Upper lobe of left lung (tissue), 6 donors: ENCODE measurements around the gene OFD1. TPM values are rescaled to one million over a fixed set of nuclear protein-coding genes. Genes with fewer than 3 reads are reported as not detected.

Source experiments
- ATAC-seq, 2 donors: fragments of 200-7000 bp; cut with Tn5 transposase; one replicate each; pipeline ENCODE4 v1.9.1; 2022; ENCODE audit warnings: mild to moderate bottlenecking in 2 of 2, moderate library complexity in 2 of 2; ENCODE audit not compliant: low FRiP score in 2 of 2
- DNase-seq, 2 donors: peaks; one replicate each; pipeline ENCODE4 v3.0.0-alpha.2; 2019 to 2020
- H3K27ac ChIP-seq, 4 donors: fragments of 200-600 bp; sonication (generic); one replicate each; pipeline ENCODE4 v1.5.1; 2016 to 2019
- H3K27me3 ChIP-seq, 4 donors: fragments of 200-600 bp; sonication (generic); one replicate each; pipeline ENCODE4 v1.5.1; 2017 to 2019
- H3K36me3 ChIP-seq, 4 donors: fragments of 200-600 bp; sonication (generic); one replicate each; pipeline ENCODE4 v1.5.1; 2016 to 2019
- H3K4me1 ChIP-seq, 4 donors: fragments of 200-600 bp; sonication (generic); one replicate each; pipeline ENCODE4 v1.5.1; 2018 to 2019
- H3K4me3 ChIP-seq, 4 donors: fragments of 200-600 bp; sonication (generic); one replicate each; pipeline ENCODE4 v1.5.1; 2017 to 2019; ENCODE audit warnings: mild to moderate bottlenecking in 2 of 4, moderate library complexity in 1 of 4
- H3K9me3 ChIP-seq, 4 donors: fragments of 200-600 bp; sonication (generic); one replicate each; pipeline ENCODE4 v1.5.1; 2018 to 2019
- CTCF ChIP-seq, 6 experiments: fragments of 450-650 bp in 4 of 6; fragments of 200-600 bp in 2 of 6; sonication (generic) in 2 of 6; IDR thresholded peaks; one replicate each; pipeline ENCODE4 v1.5.1; 2016 to 2019; ENCODE audit warnings: antibody characterized with exemption in 6 of 6
- EP300 ChIP-seq, 4 donors: sonication (generic); formaldehyde crosslinking; IDR thresholded peaks; one replicate each; pipeline ENCODE4 v1.5.1; 2017; ENCODE audit warnings: antibody characterized with exemption in 4 of 4, control low read depth in 2 of 4
- POLR2A ChIP-seq, 4 donors: fragments of 450-650 bp; IDR thresholded peaks; one replicate each; pipeline ENCODE4 v1.5.1; 2016 to 2017; ENCODE audit warnings: antibody characterized with exemption in 4 of 4, mild to moderate bottlenecking in 2 of 4
- POLR2AphosphoS5 ChIP-seq, 2 donors: sonication (generic); formaldehyde crosslinking; IDR thresholded peaks; one replicate each; pipeline ENCODE4 v1.5.1; 2017; ENCODE audit warnings: antibody characterized with exemption in 2 of 2
- whole genome bisulfite sequencing, 2 donors: methylation state at CpG; one replicate each; pipeline ENCODE4 v1.1.5; 2017 to 2018; 5-methylcytosine and 5-hydroxymethylcytosine counted together
- total RNA-seq, 6 donors: library from RNA; depleted of rRNA in 4 of 6; stranded (reverse); fragments of >200 nt in 4 of 6; gene quantifications; one replicate each; pipeline versions ENCODE4 v1.1.0 to v1.2.1, GENCODE V29; 2016 to 2021
- donor health status: DM: no; HTN: no; CAD: no; lungs with moderate emphysema.
- donor health status: DM: no; HTN: yes; CAD: no; lungs with severe emphysema.

Gene OFD1
- total RNA-seq, 6 donors from 2014 or later, result 19.2 to 98.5 (median 37.0) TPM

DNA sequence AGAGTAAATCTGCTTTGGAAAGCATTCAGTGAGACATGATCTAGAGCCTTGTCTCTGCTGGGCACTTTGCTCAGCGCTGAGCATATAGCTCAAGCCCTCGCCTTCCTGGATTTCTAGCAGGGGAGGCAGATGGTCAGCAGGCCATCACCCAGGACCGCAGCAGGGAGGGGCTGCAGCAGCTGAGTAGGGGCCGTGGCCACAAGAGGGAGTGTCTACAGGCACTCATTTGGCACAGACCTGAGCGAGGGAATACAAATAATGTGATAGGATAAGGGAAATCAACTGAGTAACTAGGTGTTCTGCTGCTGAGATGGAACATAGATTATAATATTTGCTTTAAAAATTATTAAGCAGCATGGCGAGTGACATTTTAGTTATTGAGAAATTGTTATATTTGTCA, 30.2 kb downstream of the OFD1 start:
- no peak for TF ChIP-seq POLR2A (IDR thresholded peaks at IDR 0.05)
- no peak for TF ChIP-seq POLR2AphosphoS5 (IDR thresholded peaks at IDR 0.05)
- no peak for TF ChIP-seq EP300 (IDR thresholded peaks at IDR 0.05)
- TF ChIP-seq CTCF (IDR thresholded peaks at IDR 0.05), result peak in 1 of 6 experiments; percentile 17
- no peaks in the 10 kb centered on the region for H3K9me3 ChIP-seq
- H3K4me1 ChIP-seq, result peaks cover 5 to 25% (median 20%) of the 10 kb centered on the region in 4 donors
- H3K36me3 ChIP-seq, result peaks cover 0 to 40% (median 1%) of the 10 kb centered on the region in 4 donors
- H3K4me3 ChIP-seq, result no peak overlapping the region
- H3K27ac ChIP-seq, result peak overlapping the region in 3 of 4 donors; percentile 63 to 77 (median 69)
- WGBS, 2 donors, result 48 to 63% methylated on average over 6 of the region's 6 CpGs
- DNase-seq (no peak), ATAC-seq (peak in 1 of 2 donors; percentile 43)
- no peaks in the 10 kb centered on the region for H3K27me3 ChIP-seq

DNA sequence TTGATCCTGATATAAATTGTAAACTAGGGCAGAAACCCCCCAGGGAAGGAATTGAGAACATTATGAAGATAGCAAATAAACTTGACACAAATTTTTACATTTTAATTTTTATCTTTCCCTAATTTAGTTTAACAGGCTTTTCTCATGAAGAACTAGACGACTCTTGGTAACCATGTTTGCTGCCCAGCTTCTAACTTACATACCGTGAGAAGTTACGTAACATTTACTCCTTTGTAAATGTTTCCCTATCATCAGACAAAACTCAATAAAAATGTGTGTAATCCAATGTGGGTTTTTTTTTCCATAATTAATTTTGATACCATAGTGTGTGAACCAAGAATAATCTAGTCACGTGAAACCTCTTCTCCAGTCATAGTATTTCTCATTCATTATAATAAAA, 34.4 kb downstream of the OFD1 start:
- no peaks in the 10 kb centered on the region for H3K27me3 ChIP-seq
- DNase-seq (no peak), ATAC-seq (no peak)
- WGBS, 2 donors, result 88 to 92% methylated on average over 4 of the region's 4 CpGs
- peaks cover 0 to 46% (median 0%) of the 10 kb centered on the region in 4 donors for H3K36me3 ChIP-seq
- no peak for TF ChIP-seq POLR2A (IDR thresholded peaks at IDR 0.05)
- TF ChIP-seq POLR2AphosphoS5 (IDR thresholded peaks at IDR 0.05), result no peak
- TF ChIP-seq CTCF (IDR thresholded peaks at IDR 0.05), result no peak
- no peak for TF ChIP-seq EP300 (IDR thresholded peaks at IDR 0.05)
- no peak overlapping the region for H3K4me3 ChIP-seq
- H3K27ac ChIP-seq, result no peak overlapping the region
- no peaks in the 10 kb centered on the region for H3K9me3 ChIP-seq
- peaks cover 2 to 14% (median 9%) of the 10 kb centered on the region in 4 donors for H3K4me1 ChIP-seq

GRCh38 chrX:13770013-13770535, 35.5 kb downstream of the OFD1 start:
- peaks cover 0 to 6% (median under 1%) of the 10 kb centered on the region in 4 donors for H3K4me1 ChIP-seq
- peaks cover 0 to 56% (median 0%) of the 10 kb centered on the region in 4 donors for H3K36me3 ChIP-seq
- no peak overlapping the region for H3K27ac ChIP-seq
- WGBS, 2 donors, result 80 to 87% methylated on average over 3 of the region's 3 CpGs
- no peaks in the 10 kb centered on the region for H3K9me3 ChIP-seq
- ATAC-seq, result no peak
- H3K4me3 ChIP-seq, result no peak overlapping the region
- TF ChIP-seq CTCF (IDR thresholded peaks at IDR 0.05), result no peak
- no peak for TF ChIP-seq POLR2A (IDR thresholded peaks at IDR 0.05)
- TF ChIP-seq EP300 (IDR thresholded peaks at IDR 0.05), result no peak
- no peak for TF ChIP-seq POLR2AphosphoS5 (IDR thresholded peaks at IDR 0.05)
- H3K27me3 ChIP-seq, result no peaks in the 10 kb centered on the region
- no peak for DNase-seq

DNA sequence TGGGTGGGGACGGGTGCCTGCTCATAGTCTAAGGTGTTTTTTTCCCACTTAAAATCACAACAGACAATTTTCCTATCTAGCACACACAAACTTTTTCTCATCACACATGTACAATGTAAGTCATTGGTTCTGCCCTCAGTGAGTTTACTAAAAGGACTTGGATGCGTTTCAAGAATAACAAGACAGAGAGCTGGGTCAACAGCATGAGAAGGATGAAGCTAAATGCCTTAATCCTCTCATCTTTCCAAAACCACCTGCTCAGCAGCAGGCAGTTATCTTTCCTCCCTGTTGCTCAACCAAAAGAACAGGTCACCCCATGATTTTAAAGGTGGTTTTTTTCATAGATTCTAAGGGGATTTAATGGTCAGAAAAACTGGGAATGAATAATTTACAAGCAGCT, 40.1 kb downstream of the OFD1 start:
- H3K36me3 ChIP-seq, result peaks cover 0 to 38% (median 1%) of the 10 kb centered on the region in 4 donors
- DNase-seq, result no peak
- no peak overlapping the region for H3K27ac ChIP-seq
- no peaks in the 10 kb centered on the region for H3K27me3 ChIP-seq
- no peaks in the 10 kb centered on the region for H3K4me1 ChIP-seq
- 92 to 95% methylated on average over 2 of the region's 2 CpGs for WGBS, 2 donors
- H3K4me3 ChIP-seq, result no peak overlapping the region
- no peak for TF ChIP-seq POLR2A (IDR thresholded peaks at IDR 0.05)
- TF ChIP-seq POLR2AphosphoS5 (IDR thresholded peaks at IDR 0.05), result no peak
- no peak for TF ChIP-seq EP300 (IDR thresholded peaks at IDR 0.05)
- no peak for TF ChIP-seq CTCF (IDR thresholded peaks at IDR 0.05)
- no peak for ATAC-seq
- no peaks in the 10 kb centered on the region for H3K9me3 ChIP-seq

DNA sequence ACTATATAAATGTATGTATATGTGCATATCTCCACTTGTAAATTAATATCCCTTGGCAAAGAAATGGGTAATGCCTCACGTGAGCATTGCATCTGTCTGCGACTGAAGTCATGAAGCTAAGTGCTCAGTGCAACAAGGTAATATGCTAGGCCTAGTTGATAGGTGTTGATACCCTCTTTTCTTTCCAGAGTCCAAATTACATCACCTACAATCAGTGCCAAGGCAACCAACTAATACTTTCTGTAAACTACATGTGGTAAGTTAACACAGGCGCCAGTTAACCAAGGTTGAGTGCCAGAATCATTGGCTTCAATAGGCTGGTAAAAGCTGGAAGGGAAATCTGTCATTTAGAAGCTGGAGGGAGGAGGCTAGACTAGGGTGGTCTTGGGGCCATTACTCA, 41.3 kb downstream of the OFD1 start:
- Histone ChIP-seq H3K4me3 (no peak overlapping the region), H3K27me3 (no peaks in the 10 kb centered on the region), H3K9me3 (no peaks in the 10 kb centered on the region), H3K4me1 (no peaks in the 10 kb centered on the region), H3K36me3 (peaks cover 0 to 32% (median 1%) of the 10 kb centered on the region in 4 donors), H3K27ac (no peak overlapping the region)
- DNase-seq (no peak), ATAC-seq (no peak)
- no peak for TF ChIP-seq POLR2A (IDR thresholded peaks at IDR 0.05)
- TF ChIP-seq CTCF (IDR thresholded peaks at IDR 0.05), result no peak
- TF ChIP-seq POLR2AphosphoS5 (IDR thresholded peaks at IDR 0.05), result no peak
- no peak for TF ChIP-seq EP300 (IDR thresholded peaks at IDR 0.05)
- WGBS, 2 donors, result 93 to 100% methylated on average over 2 to 3 of the region's 3 CpGs
